Measurements from ENCODE around the gene RGS17. TPM values are rescaled to one million over a fixed set of nuclear protein-coding genes. Genes with fewer than 3 reads are reported as not detected.

RGS17 gene
- total and polyA plus RNA-seq, 2 of the 13 experiments (the other 11 are each of a cell fraction or from before 2014, with no cell fraction given), result 0.04 TPM; not detected in 1

DNA sequence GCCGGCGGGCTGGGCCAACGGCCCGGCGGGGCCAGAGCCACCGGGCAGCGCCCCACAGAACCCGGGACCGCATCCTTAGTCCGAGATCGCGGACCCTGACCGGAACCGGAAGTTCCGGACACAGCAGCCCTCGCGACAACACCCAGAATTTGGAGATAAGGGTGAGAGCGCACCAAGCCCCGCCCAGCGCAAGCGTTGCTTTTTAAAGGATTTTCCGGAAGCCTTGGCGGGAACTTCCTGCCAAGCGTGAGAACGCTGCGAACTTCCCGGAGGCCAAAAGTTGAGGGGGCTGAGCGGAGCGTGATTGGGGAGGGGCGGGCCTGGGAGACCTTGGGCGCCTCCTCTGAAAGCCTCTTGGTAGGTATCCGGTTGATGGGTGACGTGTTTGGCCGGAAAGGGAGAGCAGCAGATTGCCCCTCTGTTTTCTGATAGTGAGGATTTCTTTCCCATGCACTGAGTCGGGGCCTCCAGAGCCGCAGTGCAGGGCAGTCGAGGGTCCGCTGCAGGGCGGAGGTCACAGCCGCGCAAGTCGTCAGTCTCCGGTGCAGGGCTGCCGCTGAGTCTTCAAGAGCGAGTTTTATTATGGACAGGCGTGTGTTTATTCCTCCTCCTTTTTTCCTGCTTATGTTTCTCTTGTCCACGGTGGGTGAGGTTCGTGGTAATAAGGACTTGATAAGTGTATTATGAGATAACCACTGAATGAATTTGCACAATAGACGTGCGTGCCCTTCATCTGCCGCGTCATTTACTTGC lies 128.3 kb downstream of the RGS17 start, which contains the start of gene MTRF1L (continued):
- peak; percentile 88 for TF ChIP-seq ZFP91 (CRISPR knock-in tag; IDR thresholded peaks at IDR 0.05; ENCODE audit: borderline replicate concordance)
- peak; percentile 46; the same call in 1 of the 2 replicates for TF ChIP-seq FOXK1 (CRISPR knock-in tag; IDR thresholded peaks at IDR 0.05; ENCODE audit: borderline replicate concordance, low read depth)
- no peak for TF ChIP-seq HNRNPL (IDR thresholded peaks at IDR 0.05; ENCODE audit: low read depth, low read length)
- peak; percentile 77 for TF ChIP-seq HDAC2 (CRISPR knock-in tag; IDR thresholded peaks at IDR 0.05)
- TF ChIP-seq ZNF468 (CRISPR knock-in tag; IDR thresholded peaks at IDR 0.05), result no peak
- TF ChIP-seq, protein P1, sequence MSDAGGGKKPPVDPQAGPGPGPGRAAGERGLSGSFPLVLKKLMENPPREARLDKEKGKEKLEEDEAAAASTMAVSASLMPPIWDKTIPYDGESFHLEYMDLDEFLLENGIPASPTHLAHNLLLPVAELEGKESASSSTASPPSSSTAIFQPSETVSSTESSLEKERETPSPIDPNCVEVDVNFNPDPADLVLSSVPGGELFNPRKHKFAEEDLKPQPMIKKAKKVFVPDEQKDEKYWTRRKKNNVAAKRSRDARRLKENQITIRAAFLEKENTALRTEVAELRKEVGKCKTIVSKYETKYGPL (CRISPR knock-in tag; IDR thresholded peaks at IDR 0.05), result peak; percentile 14; the same call in 1 of the 2 replicates
- TF ChIP-seq SMC3 (IDR thresholded peaks at IDR 0.05; ENCODE audit: low read length), result no peak
- no peak for TF ChIP-seq REL (CRISPR knock-in tag; conservative IDR thresholded peaks at IDR 0.05)
- TF ChIP-seq CERS6 (CRISPR knock-in tag; IDR thresholded peaks at IDR 0.05), result no peak
- TF ChIP-seq THYN1 (CRISPR knock-in tag; IDR thresholded peaks at IDR 0.05; ENCODE audit: borderline replicate concordance, low read depth), result 0 out of 2 replicates have a peak, but pooled peaks have one; percentile 51
- peak; percentile 71 for TF ChIP-seq ASH2L (IDR thresholded peaks at IDR 0.05; ENCODE audit: insufficient read length, low read depth, low read length)
- TF ChIP-seq ZFP1 (CRISPR knock-in tag; IDR thresholded peaks at IDR 0.05), result peak; percentile 47; the same call in 1 of the 2 replicates
- peak; percentile 76; the same call in 1 of the 2 replicates for TF ChIP-seq ZNF792 (CRISPR knock-in tag; IDR thresholded peaks at IDR 0.05)
- TF ChIP-seq ZNF678 (CRISPR knock-in tag; IDR thresholded peaks at IDR 0.05), result no peak
- TF ChIP-seq ZNF280D (CRISPR knock-in tag; IDR thresholded peaks at IDR 0.05), result no peak
- TF ChIP-seq ZNF224 (CRISPR knock-in tag; IDR thresholded peaks at IDR 0.05), result 0 out of 2 replicates have a peak, but pooled peaks have one; percentile 55
- TF ChIP-seq FOSL1 (CRISPR knock-in tag; IDR thresholded peaks at IDR 0.05; ENCODE audit: borderline replicate concordance), result peak; percentile 26; the same call in 1 of the 2 replicates
- TF ChIP-seq THAP8 (CRISPR knock-in tag; IDR thresholded peaks at IDR 0.05; ENCODE audit: borderline replicate concordance), result no peak; the same call in 1 of the 2 replicates
- peak; percentile 63; the same call in 1 of the 2 replicates for TF ChIP-seq ZNF350 (CRISPR knock-in tag; IDR thresholded peaks at IDR 0.05; ENCODE audit: borderline replicate concordance, low read depth)
- TF ChIP-seq GTF2F1 (IDR thresholded peaks at IDR 0.05; ENCODE audit: low read length), result no peak
- no peak for TF ChIP-seq IRF1 (CRISPR knock-in tag; IDR thresholded peaks at IDR 0.05; ENCODE audit: low read depth)
